MM.1S (cell line): ENCODE data around the gene ECHDC1.

ENCODE experiments used
- DNase-seq: peaks from one replicate; pipeline ENCODE4 v3.0.0-alpha.2; 2015
- H2AFZ ChIP-seq: fragments of 300-600 bp; sonication (generic); 2 replicates; pipeline ENCODE4 v1.6.0; 2016; ENCODE audit warnings: antibody characterized with exemption, low read length
- H3F3A ChIP-seq: fragments of 300-600 bp; sonication (generic); 2 replicates; pipeline ENCODE4 v1.6.1; 2016; ENCODE audit warnings: mild to moderate bottlenecking, antibody characterized with exemption, low read length, moderate library complexity, mixed read lengths; ENCODE audit not compliant: insufficient read depth
- H3K27ac ChIP-seq: fragments of 300-600 bp; sonication (generic); 2 replicates; pipeline ENCODE4 v1.5.1; 2016; ENCODE audit warnings: mild to moderate bottlenecking, low read length
- H3K27me3 ChIP-seq: fragments of 300-600 bp; sonication (generic); replicated peaks from 2 replicates; pipeline ENCODE4 v1.6.0; 2016; ENCODE audit warnings: low read length; ENCODE audit not compliant: insufficient read depth
- H3K36me3 ChIP-seq: fragments of 300-600 bp; sonication (generic); replicated peaks from 2 replicates; pipeline ENCODE4 v1.6.1; 2016; ENCODE audit warnings: mild to moderate bottlenecking, low read length, mixed read lengths; ENCODE audit not compliant: insufficient read depth
- H3K4me1 ChIP-seq: fragments of 300-600 bp; sonication (generic); 2 replicates; pipeline ENCODE4 v1.6.1; 2016; ENCODE audit warnings: low read length, mixed read lengths
- H3K4me2 ChIP-seq: fragments of 300-600 bp; sonication (generic); 2 replicates; pipeline ENCODE4 v1.6.0; 2016; ENCODE audit warnings: low read depth, low read length
- H3K4me3 ChIP-seq: fragments of 300-600 bp; sonication (generic); 2 replicates; pipeline ENCODE4 v1.5.1; 2016; ENCODE audit warnings: low read length, mixed read lengths
- H3K79me2 ChIP-seq: fragments of 300-600 bp; sonication (generic); 2 replicates; pipeline ENCODE4 v1.6.1; 2016; ENCODE audit warnings: mixed run types, low read length, mixed read lengths
- H3K9ac ChIP-seq: fragments of 300-600 bp; sonication (generic); 2 replicates; pipeline ENCODE4 v1.6.1; 2016; ENCODE audit warnings: low read length, mixed read lengths
- H3K9me2 ChIP-seq: fragments of 300-600 bp; sonication (generic); replicated peaks from 2 replicates; pipeline ENCODE4 v1.6.1; 2016; ENCODE audit warnings: mild to moderate bottlenecking, low read length, mixed read lengths; ENCODE audit not compliant: insufficient read depth
- H3K9me3 ChIP-seq: fragments of 300-600 bp; sonication (generic); replicated peaks from 2 replicates; pipeline ENCODE4 v1.6.1; 2016; ENCODE audit warnings: mild to moderate bottlenecking, low read length, mixed read lengths; ENCODE audit not compliant: insufficient read depth
- H4K20me1 ChIP-seq: fragments of 300-600 bp; sonication (generic); 2 replicates; pipeline ENCODE4 v1.6.1; 2016; ENCODE audit warnings: mild to moderate bottlenecking, low read length, moderate library complexity, mixed read lengths; ENCODE audit not compliant: insufficient read depth
- CTCF ChIP-seq: fragments of 300-600 bp; sonication (generic); IDR thresholded peaks from 2 replicates; pipeline ENCODE4 v1.5.1; 2016; ENCODE audit warnings: antibody characterized with exemption, low read length, mixed read lengths
- EZH2 ChIP-seq: fragments of 300-600 bp; sonication (generic); optimal IDR thresholded peaks from 2 replicates; pipeline ENCODE3; 2017; ENCODE audit warnings: low read depth, mild to moderate bottlenecking, antibody characterized with exemption, low read length, mixed read lengths
- EZH2phosphoT487 ChIP-seq: fragments of 300-600 bp; sonication (generic); IDR thresholded peaks from 2 replicates; pipeline ENCODE4 v1.6.1; 2018; ENCODE audit warnings: antibody characterized with exemption, low read length

The ECHDC1 gene

GRCh38 chr6:127289934-127290333, 53.5 kb downstream of the ECHDC1 start:
- DNase-seq = no peak
- H3K9ac ChIP-seq = no peak overlapping the region
- no peaks in the 10 kb centered on the region for H3K9me3 ChIP-seq
- no peaks in the 10 kb centered on the region for H3K4me1 ChIP-seq
- H3K9me2 ChIP-seq = no peaks in the 10 kb centered on the region
- 0 out of 2 replicates have a peak, but pooled peaks cover 3% of the 10 kb centered on the region for H3K36me3 ChIP-seq
- peaks cover 2% of the 10 kb centered on the region; the same call in 1 of the 2 replicates for H3F3A ChIP-seq
- H2AFZ ChIP-seq = no peak overlapping the region
- no peaks in the 10 kb centered on the region for H3K27me3 ChIP-seq
- H4K20me1 ChIP-seq = no peaks in the 10 kb centered on the region
- no peak overlapping the region for H3K4me3 ChIP-seq
- no peak overlapping the region for H3K4me2 ChIP-seq
- H3K27ac ChIP-seq = no peak overlapping the region
- TF ChIP-seq EZH2phosphoT487 = no peak
- no peak for TF ChIP-seq EZH2
- no peak for TF ChIP-seq CTCF
- H3K79me2 ChIP-seq = no peaks in the 10 kb centered on the region

GRCh38 chr6:127288705-127289104, 54.7 kb downstream of the ECHDC1 start:
- H4K20me1 ChIP-seq = no peaks in the 10 kb centered on the region
- H3K27ac ChIP-seq = no peak overlapping the region
- no peaks in the 10 kb centered on the region for H3K79me2 ChIP-seq
- H3K4me2 ChIP-seq = no peak overlapping the region
- no peak overlapping the region for H3K9ac ChIP-seq
- H3F3A ChIP-seq = peaks cover 2% of the 10 kb centered on the region; the same call in 1 of the 2 replicates
- no peaks in the 10 kb centered on the region for H3K4me1 ChIP-seq
- H3K36me3 ChIP-seq = no peaks in the 10 kb centered on the region
- no peaks in the 10 kb centered on the region for H3K9me2 ChIP-seq
- no peak overlapping the region for H3K4me3 ChIP-seq
- no peak overlapping the region for H2AFZ ChIP-seq
- TF ChIP-seq EZH2 (no peak), CTCF (no peak), EZH2phosphoT487 (no peak)
- no peaks in the 10 kb centered on the region for H3K27me3 ChIP-seq
- no peak for DNase-seq
- no peaks in the 10 kb centered on the region for H3K9me3 ChIP-seq

GRCh38 chr6:127282184-127282583, 61.2 kb downstream of the ECHDC1 start:
- TF ChIP-seq EZH2 = no peak
- no peak for TF ChIP-seq EZH2phosphoT487
- no peak for TF ChIP-seq CTCF
- Histone ChIP-seq H2AFZ (no peak overlapping the region), H3K9me2 (no peaks in the 10 kb centered on the region), H4K20me1 (no peaks in the 10 kb centered on the region), H3K4me3 (no peak overlapping the region), H3K27me3 (no peaks in the 10 kb centered on the region), H3K9ac (no peak overlapping the region), H3K36me3 (no peaks in the 10 kb centered on the region), H3F3A (no peaks in the 10 kb centered on the region), H3K4me2 (no peak overlapping the region), H3K9me3 (no peaks in the 10 kb centered on the region), H3K79me2 (no peaks in the 10 kb centered on the region), H3K27ac (no peak overlapping the region), H3K4me1 (no peaks in the 10 kb centered on the region)
- DNase-seq = no peak
